Cardiac muscle cell (in vitro differentiated cells and primary cell): ENCODE data around the gene PIEZO1. TPM values are rescaled to one million over a fixed set of nuclear protein-coding genes. Genes with fewer than 3 reads are reported as not detected.
"Not testable (repeated sequence)": the region's sequence is repeated elsewhere in the genome, so short reads cannot be mapped to it uniquely, and the experiment has no call there.

Source experiments
- DNase-seq, 2 donors: peaks; one replicate each; pipeline versions ENCODE4 v3.0.0 to v3.0.0-alpha.2; 2010 to 2017; ENCODE audit warnings: low read depth in 1 of 2, low spot score in 1 of 2
- H3K27ac ChIP-seq: fragments of 200-600 bp; sonication (generic); 2 replicates; pipeline ENCODE4 v1.5.1; 2016
- H3K27me3 ChIP-seq: fragments of 200-600 bp; sonication (generic); 2 replicates; pipeline ENCODE4 v1.6.0; 2016; ENCODE audit warnings: control low read depth
- H3K36me3 ChIP-seq: fragments of 200-600 bp; sonication (generic); 2 replicates; pipeline ENCODE4 v1.5.1; 2016; ENCODE audit warnings: control low read depth
- H3K4me1 ChIP-seq: fragments of 200-600 bp; sonication (generic); 2 replicates; pipeline ENCODE4 v1.8.1; 2017; ENCODE audit warnings: low read depth, mild to moderate bottlenecking, mixed run types
- H3K4me3 ChIP-seq: fragments of 200-600 bp; sonication (generic); 2 replicates; pipeline ENCODE4 v1.5.1; 2016; ENCODE audit warnings: mild to moderate bottlenecking
- H3K9me3 ChIP-seq: fragments of 200-600 bp; sonication (generic); 2 replicates; pipeline ENCODE4 v1.5.1; 2017; ENCODE audit warnings: low read depth, mild to moderate bottlenecking, control low read depth
- CTCF ChIP-seq: IDR thresholded peaks from 2 replicates; pipeline ENCODE4 v1.5.1; 2012; ENCODE audit warnings: low read depth, mild to moderate bottlenecking, low read length
- polyA plus RNA-seq: library from polyadenylated mRNA; unstranded; fragments of >200 nt; fragmentation: Nextera tagmentation; extraction: Ambion mirVana; gene quantifications from 2 replicates; pipeline ENCODE4 v1.2.1, GENCODE V29; 2016
- total RNA-seq: library from RNA; depleted of rRNA; stranded (reverse); fragments of >200 nt; gene quantifications from 2 replicates; pipeline ENCODE4 v1.2.3, GENCODE V29; 2016

The PIEZO1 gene
- total and polyA plus RNA-seq, 2 experiments from 2014 or later = 32.7 to 121 TPM

DNA sequence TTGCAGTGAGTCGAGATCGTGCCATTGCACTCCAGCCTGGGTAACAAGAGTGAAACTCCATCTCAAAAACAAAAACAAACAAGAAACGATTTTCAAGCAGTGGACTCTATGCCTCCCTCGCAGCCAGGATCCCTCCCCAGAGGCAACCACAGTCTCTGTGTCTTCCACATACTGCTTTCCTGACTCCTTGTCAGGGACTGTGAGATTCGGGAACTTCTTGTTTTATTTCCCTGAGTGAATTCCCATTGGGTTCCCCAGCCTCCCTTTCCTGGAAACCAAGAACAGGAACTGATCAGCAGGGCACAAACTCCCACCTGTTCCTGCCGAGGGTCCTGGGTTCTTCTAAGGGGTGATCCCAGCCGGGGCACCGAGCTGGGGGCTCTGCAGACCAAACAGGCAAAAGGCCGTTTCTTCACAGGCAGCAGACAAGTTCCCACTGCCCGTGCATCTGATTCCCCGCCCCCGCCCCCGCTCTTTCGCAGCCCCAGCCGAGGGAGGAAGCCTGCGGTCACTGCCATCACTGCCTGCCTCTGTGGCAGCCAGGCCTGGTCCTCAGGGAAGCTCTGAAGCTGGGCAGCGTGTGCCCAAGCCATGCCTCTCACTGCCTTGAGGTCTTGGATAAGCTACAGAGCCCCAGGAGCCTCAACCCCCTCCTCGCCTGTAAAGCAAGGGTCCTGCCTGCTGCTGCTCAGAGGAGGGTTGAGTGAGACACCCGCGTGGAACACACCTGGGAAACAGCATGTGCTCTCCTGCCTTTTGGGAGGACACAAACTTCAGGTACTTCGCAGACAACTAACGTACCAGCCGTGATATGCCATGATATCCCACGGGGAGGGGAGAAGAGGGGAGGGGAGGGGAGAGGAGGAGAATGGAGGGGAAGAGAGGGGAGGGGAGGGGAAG is 5.5 kb upstream of the PIEZO1 start:
- Histone ChIP-seq H3K4me3 (no peak overlapping the region), H3K27me3 (no peaks in the 10 kb centered on the region), H3K4me1 (peaks cover 3% of the 10 kb centered on the region), H3K9me3 (no peaks in the 10 kb centered on the region), H3K36me3 (no peaks in the 10 kb centered on the region), H3K27ac (no peak overlapping the region)
- DNase-seq = peak in 1 of 2 donors; percentile 49
- no peak for TF ChIP-seq CTCF

- no peaks in the 10 kb centered on the region for H3K36me3 ChIP-seq
- H3K9me3 ChIP-seq = no peaks in the 10 kb centered on the region
- no peak overlapping the region for H3K27ac ChIP-seq
- H3K27me3 ChIP-seq = no peaks in the 10 kb centered on the region
- peaks cover 3% of the 10 kb centered on the region for H3K4me1 ChIP-seq
- TF ChIP-seq CTCF = no peak
- no peak overlapping the region for H3K4me3 ChIP-seq
- DNase-seq = no peak
These were observed 4.6 kb upstream of the PIEZO1 start for GRCh38 chr16:88789594-88789993.

DNA sequence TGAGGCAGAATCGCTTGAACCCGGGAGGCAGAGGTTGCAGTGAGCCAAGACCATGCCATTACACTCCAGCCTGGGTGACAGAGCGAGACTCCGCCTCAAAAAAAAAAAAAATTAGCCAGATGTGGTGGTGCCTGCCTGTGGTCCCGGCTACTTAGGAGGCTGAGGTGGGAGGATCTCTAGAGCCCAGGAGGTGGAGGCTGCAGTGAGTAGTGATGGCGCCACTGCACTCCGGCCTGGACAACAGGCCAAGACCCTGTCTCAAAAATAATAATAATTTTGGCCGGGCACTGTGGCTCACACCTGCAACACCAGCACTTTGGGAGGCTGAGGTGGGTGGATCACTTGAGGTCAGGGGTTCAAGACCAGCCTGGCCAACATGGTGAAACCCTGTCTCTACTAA is 3.7 kb upstream of the PIEZO1 start:
- not testable (repeated sequence) for H3K27me3 ChIP-seq, DNase-seq, H3K36me3 ChIP-seq, H3K27ac ChIP-seq, H3K4me3 ChIP-seq, H3K4me1 ChIP-seq, H3K9me3 ChIP-seq

DNA sequence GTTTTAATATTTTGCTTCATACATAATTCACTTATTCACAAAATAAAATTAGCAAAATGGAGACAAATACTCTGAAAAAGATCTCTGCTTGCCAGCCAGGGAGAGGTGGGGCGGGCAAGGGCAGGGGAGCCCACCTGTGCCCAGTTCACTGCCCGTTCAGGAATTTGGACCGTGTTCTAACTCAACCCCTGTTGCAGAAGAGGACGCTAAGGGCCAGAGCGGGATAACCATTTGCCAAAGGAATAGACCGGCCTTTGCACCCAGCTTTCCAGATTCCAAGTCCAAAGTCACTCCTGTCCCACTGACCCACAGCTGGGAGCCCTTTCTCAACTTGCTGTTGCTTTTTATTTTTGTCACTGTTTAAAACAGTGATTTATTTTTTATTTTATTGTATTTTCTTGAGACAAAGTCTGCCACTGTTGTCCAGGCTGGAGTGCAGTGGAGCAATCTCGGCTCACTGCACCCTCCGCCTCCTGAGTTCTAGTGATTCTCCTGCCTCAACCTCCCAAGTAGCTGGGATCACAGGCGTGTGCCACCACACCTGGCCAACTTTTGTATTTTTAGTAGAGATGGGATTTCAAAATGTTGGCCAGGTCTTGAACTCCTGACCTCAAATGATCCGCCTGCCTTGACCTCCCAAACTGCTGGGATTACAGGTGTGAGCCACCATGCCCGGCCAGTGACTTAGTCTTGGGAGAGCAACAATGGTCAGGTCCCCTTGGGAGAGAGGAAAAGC is 2.7 kb upstream of the PIEZO1 start:
- H3K4me1 ChIP-seq = peaks cover 6% of the 10 kb centered on the region
- no peak for DNase-seq
- no peak for TF ChIP-seq CTCF
- H3K4me3 ChIP-seq = no peak overlapping the region
- H3K27me3 ChIP-seq = no peaks in the 10 kb centered on the region
- no peaks in the 10 kb centered on the region for H3K36me3 ChIP-seq
- no peak overlapping the region for H3K27ac ChIP-seq
- H3K9me3 ChIP-seq = no peaks in the 10 kb centered on the region

GRCh38 chr16:88784856-88785105 is 239 bp downstream of the PIEZO1 start:
- no peak for DNase-seq
- Histone ChIP-seq H3K27ac (peak overlapping the region; percentile 70), H3K4me3 (peak overlapping the region; percentile 68), H3K9me3 (no peaks in the 10 kb centered on the region), H3K4me1 (peaks cover 11% of the 10 kb centered on the region), H3K27me3 (no peaks in the 10 kb centered on the region), H3K36me3 (no peaks in the 10 kb centered on the region)
- TF ChIP-seq CTCF = no peak
